Mammary epithelial cell (primary cell): Measurements from ENCODE around the gene SLC9B2.

Experiments used
- EZH2 ChIP-seq: IDR thresholded peaks from 2 replicates; pipeline ENCODE4 v1.6.1; 2012; ENCODE audit warnings: low read length, inconsistent platforms, borderline replicate concordance
- TF ChIP-seq, protein P1 (sequence below), 2 donors: IDR thresholded peaks in 1 of 2; conservative IDR thresholded peaks in 1 of 2; 2 replicates each; pipeline ENCODE4 v1.5.1; 2011 to 2012; ENCODE audit warnings: inconsistent platforms in 2 of 2, low read length in 2 of 2, mild to moderate bottlenecking in 2 of 2, control low read depth in 1 of 2, low read depth in 1 of 2; ENCODE audit not compliant: insufficient read depth in 1 of 2; ENCODE audit errors: extremely low read depth in 1 of 2

DNA sequence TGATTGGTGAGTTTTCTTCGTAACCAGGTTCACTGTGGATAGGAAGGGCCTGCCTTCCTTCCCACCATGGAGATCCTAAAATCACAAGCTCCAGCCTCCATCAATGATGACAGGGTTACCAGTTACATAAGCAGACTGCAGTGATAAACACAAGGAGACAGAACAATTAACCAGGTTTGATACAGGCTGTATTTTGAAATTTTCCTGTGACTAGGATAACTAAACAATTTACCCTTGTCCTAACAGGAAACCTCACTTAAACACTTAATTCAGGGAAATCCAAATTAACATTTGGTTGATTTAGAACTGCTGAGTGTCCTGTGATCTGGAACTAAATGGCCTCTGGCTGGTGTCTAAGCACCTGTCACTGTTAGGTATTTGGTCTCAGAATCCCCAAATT is 3.1 kb upstream of the SLC9B2 start:
- TF ChIP-seq EZH2 = no peak
- TF ChIP-seq, protein P1, sequence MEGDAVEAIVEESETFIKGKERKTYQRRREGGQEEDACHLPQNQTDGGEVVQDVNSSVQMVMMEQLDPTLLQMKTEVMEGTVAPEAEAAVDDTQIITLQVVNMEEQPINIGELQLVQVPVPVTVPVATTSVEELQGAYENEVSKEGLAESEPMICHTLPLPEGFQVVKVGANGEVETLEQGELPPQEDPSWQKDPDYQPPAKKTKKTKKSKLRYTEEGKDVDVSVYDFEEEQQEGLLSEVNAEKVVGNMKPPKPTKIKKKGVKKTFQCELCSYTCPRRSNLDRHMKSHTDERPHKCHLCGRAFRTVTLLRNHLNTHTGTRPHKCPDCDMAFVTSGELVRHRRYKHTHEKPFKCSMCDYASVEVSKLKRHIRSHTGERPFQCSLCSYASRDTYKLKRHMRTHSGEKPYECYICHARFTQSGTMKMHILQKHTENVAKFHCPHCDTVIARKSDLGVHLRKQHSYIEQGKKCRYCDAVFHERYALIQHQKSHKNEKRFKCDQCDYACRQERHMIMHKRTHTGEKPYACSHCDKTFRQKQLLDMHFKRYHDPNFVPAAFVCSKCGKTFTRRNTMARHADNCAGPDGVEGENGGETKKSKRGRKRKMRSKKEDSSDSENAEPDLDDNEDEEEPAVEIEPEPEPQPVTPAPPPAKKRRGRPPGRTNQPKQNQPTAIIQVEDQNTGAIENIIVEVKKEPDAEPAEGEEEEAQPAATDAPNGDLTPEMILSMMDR (conservative IDR thresholded peaks at IDR 0.05 in 1 of 2, IDR thresholded peaks at IDR 0.05 in 1 of 2; ENCODE audit: extremely low read depth in 1 of 2, insufficient read depth in 1 of 2, low read depth in 1 of 2, low read length in 2 of 2) = no peak
